ENCODE results near the gene BCKDHA. TPM values are rescaled to one million over a fixed set of nuclear protein-coding genes. Genes with fewer than 3 reads are reported as not detected.

Gene BCKDHA
- total and polyA plus RNA-seq, 8 donors = 1.8 to 80.6 (median 43.1) TPM

DNA sequence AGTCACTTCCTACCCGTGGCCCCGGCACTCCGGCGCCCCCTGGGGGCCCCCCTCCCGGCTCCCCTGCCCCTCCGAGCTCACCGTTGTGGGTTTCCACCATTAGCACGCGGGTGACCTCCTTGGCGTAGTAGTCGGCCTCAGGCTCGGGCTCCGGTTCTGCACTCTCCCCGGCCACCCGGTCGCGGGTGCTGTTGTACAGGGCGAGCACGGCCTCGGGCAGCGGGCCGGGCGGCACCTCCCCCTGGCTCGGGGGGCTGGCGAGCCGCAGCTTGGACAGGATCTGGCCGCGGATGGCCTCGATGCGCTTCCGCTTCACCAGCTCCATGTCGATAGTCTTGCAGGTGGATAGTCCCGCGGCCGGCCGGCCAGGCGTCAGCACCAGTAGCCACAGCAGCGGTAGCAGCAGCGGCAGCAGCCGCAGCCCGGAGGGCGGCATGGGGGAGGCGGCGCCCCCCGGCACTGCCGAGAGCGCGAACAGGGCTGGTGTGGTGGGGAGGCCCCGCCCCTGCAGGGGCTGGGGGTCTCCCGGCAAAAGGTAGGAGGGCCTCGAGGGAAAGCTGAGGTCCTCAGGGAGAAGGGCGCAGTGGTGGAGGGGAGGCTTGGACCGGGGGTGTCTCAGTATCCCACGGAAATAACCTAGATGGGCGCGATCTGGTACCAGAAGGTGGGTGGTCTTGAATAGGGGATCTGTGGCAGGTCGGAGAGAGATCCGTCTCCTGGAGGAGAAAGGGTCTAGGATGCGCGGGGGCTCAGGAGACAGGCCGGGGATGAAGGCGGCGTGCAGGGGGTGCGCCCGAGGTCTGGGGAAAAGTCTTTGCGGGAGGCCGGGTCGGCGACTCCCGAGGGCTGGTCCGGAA lies 44.8 kb upstream of the BCKDHA start:
- Histone ChIP-seq H3K4me1 (peaks cover 30 to 90% (median 51%) of the 10 kb centered on the region in 4 donors), H3K36me3 (peaks cover 0 to 5% (median 4%) of the 10 kb centered on the region in 4 donors), H3K4me3 (peak overlapping the region; percentile 73 to 87 (median 84)), H3K9me3 (no peaks in the 10 kb centered on the region), H3K27ac (peak overlapping the region; percentile 73 to 91 (median 90)), H3K27me3 (peaks cover 0 to 36% (median 20%) of the 10 kb centered on the region in 3 donors)
- DNase-seq = peak; percentile 66 to 71
- 0 to 1% (median 1%) methylated on average over 39 to 71 of the region's 71 CpGs for WGBS, 5 donors
- intact Hi-C loops (cut with DNase I; ENCODE audit: low total_unique reads) = no loop called here
- TF ChIP-seq POLR2A (IDR thresholded peaks at IDR 0.05) = no peak
- TF ChIP-seq, protein P1, sequence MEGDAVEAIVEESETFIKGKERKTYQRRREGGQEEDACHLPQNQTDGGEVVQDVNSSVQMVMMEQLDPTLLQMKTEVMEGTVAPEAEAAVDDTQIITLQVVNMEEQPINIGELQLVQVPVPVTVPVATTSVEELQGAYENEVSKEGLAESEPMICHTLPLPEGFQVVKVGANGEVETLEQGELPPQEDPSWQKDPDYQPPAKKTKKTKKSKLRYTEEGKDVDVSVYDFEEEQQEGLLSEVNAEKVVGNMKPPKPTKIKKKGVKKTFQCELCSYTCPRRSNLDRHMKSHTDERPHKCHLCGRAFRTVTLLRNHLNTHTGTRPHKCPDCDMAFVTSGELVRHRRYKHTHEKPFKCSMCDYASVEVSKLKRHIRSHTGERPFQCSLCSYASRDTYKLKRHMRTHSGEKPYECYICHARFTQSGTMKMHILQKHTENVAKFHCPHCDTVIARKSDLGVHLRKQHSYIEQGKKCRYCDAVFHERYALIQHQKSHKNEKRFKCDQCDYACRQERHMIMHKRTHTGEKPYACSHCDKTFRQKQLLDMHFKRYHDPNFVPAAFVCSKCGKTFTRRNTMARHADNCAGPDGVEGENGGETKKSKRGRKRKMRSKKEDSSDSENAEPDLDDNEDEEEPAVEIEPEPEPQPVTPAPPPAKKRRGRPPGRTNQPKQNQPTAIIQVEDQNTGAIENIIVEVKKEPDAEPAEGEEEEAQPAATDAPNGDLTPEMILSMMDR (IDR thresholded peaks at IDR 0.05) = peak in 1 of 7 experiments; percentile 41

DNA sequence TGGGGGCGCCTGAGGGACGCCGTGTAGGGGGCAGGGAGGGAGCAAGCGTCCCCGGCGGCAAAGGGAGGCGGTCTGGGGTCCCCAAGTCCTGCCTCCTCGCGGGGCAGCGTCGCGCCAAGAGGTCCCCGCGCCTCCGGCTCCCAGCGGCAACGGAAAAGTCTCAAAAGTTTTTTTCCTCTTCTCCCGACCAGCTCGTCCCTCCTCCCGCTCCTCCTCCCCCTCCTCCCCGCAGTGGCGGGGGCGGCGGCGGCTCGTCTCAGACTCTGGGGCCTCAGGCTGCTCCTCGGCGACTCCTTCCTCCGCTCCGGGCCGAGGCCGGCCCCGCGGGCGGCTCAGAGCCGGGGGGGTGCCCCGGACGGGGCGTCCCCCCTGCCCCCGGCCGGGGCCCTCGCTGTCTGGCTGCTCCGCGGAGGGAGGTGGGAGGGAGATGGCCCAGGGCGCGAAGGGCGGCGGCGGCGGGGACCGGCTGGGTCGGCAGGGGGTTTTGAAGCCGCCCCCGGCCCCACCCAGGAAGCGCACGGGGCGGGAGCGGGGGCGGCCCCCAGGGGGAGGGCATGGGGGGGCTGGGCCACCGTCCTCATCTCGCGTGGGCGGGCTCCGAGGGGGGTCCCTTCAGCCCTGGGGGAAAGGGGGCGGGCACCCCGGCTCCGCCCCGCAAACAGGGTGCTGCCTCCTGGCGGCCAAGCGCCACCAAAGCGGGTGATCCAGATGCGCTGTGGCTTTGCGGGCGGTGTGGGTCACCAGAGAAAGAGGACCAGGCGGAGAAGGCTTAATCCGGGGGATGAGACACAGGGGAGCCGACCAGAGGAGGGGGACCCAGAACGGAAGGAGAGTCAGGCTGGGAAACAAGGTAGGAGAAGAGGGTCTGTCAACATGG lies 43.9 kb upstream of the BCKDHA start, which contains the start of gene TGFB1:
Gene TGFB1 (minus strand): TSS at position 457 of the 877 bp plus-strand sequence. CDS start 878 bp downstream, outside the sequence.
- no peaks in the 10 kb centered on the region for H3K9me3 ChIP-seq
- DNase-seq = peak; percentile 85 to 93
- WGBS, 5 donors = 0 to 3% (median 1%) methylated on average over 14 to 77 of the region's 78 CpGs
- peak within 1 kb of the TSS; percentile 73 to 91 (median 90) for H3K27ac ChIP-seq
- TF ChIP-seq, protein P1 (IDR thresholded peaks at IDR 0.05) = peak in 5 of 7 experiments; percentile 66 to 94 (median 83)
- no peak for TF ChIP-seq POLR2A (IDR thresholded peaks at IDR 0.05)
- peak in 2 of 3 donors; percentile 49 for TF ChIP-seq POLR2AphosphoS5 (IDR thresholded peaks at IDR 0.05)
- H3K4me1 ChIP-seq = peaks cover 30 to 88% (median 51%) of the 10 kb centered on the region in 4 donors
- H3K4me3 ChIP-seq = peak within 1 kb of the TSS; percentile 73 to 87 (median 84)
- peaks cover 0 to 36% (median 20%) of the 10 kb centered on the region in 3 donors for H3K27me3 ChIP-seq
- H3K36me3 ChIP-seq = no peaks in the 10 kb centered on the region
- intact Hi-C loops (cut with DNase I; ENCODE audit: low total_unique reads) = no loop called here

DNA sequence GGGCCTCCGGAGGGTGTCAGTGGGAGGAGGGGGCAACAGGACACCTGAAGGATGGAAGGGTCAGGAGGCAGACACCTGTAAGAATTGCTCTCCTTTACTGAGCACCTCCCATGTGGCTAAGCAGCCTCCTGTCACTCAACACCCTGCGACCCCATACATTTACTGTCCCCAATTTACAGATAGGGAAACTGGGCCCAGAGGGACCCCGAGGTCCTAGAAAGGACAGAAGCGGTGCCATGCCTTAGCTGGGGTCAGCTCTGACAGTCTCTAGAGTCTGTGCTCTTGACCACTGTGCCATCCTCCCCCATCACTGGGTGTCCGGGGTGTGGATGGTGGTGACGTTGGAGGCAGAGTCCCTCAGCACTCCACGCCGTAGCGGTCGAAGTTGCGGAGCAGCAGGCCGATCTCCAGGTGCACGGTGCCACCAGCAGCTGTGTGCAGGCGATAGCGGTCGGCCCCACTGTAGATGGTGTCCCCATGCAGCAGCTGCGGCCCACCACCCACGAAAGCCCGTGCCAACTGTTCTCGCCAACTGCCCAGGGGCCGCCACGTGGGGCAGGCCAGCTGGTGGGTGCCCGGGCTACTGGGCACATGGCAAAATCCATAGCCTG lies 43.2 kb upstream of the BCKDHA start:
- no peaks in the 10 kb centered on the region for H3K36me3 ChIP-seq
- peaks cover 0 to 36% (median 20%) of the 10 kb centered on the region in 3 donors for H3K27me3 ChIP-seq
- H3K27ac ChIP-seq = peak overlapping the region in 4 of 5 donors; percentile 81 to 91 (median 90)
- peak overlapping the region; percentile 73 to 87 (median 84) for H3K4me3 ChIP-seq
- WGBS, 5 donors = 85 to 94% (median 93%) methylated on average over 20 to 23 of the region's 23 CpGs
- intact Hi-C loops (cut with DNase I; ENCODE audit: low total_unique reads) = no loop called here
- no peak for DNase-seq
- peaks cover 30 to 81% (median 48%) of the 10 kb centered on the region in 4 donors for H3K4me1 ChIP-seq
- TF ChIP-seq POLR2A (IDR thresholded peaks at IDR 0.05) (no peak), POLR2AphosphoS5 (IDR thresholded peaks at IDR 0.05) (no peak), EP300 (IDR thresholded peaks at IDR 0.05) (no peak)
- TF ChIP-seq, protein P1 (IDR thresholded peaks at IDR 0.05) = peak in 1 of 7 experiments; percentile 17
- H3K9me3 ChIP-seq = no peaks in the 10 kb centered on the region

All from stomach (tissue), 9 donors.